Fibroblast of skin of scalp (primary cell): Measurements from ENCODE around the gene GRIN2A.

ENCODE experiments used
- DNase-seq: peaks from one replicate; pipeline ENCODE4 v3.0.0-alpha.2; 2013

Gene GRIN2A

DNA sequence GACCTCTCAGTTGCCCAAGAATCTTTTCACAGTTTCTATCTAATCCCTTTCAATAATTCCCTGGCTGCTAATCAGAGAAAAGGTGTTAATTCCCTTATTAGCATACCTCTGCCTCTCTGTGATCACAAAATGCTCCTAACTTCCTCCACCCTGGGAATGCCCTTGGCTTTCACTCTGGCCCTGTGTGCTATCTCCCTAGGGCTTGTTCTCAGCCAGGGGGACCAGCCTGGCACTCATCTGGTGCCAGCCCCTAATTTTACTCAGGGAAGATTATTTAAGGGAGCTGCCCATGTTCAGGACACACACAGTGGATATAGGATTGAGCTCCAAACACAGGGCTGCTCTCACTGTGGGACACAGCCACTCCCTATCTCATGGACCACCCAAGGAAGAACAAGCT, 225.2 kb downstream of the GRIN2A start:
- no peak for DNase-seq

GRCh38 chr16:9955677-9956076, 226.6 kb downstream of the GRIN2A start:
- no peak for DNase-seq

- DNase-seq: no peak
Measured at GRCh38 chr16:9953908-9954570, 228.2 kb downstream of the GRIN2A start.

DNA sequence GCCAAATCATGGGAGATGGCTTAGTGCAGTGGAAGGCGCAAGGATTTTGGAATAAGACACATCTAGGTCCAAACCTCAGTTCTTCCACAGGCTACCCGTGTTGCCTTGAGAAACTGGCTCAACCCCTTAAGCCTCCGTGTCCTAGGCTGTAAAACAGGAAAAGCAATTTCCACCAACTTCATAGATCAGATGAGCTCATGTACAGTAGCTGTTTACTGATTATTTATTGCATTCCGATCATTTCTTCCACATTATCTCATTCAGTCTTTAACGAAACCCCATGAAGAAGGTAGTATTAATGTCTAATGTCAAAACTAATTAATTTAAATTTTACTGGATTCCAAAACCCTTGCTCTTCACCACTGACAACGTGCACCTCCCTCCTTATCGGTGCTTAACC, 231.6 kb downstream of the GRIN2A start:
- no peak for DNase-seq

DNA sequence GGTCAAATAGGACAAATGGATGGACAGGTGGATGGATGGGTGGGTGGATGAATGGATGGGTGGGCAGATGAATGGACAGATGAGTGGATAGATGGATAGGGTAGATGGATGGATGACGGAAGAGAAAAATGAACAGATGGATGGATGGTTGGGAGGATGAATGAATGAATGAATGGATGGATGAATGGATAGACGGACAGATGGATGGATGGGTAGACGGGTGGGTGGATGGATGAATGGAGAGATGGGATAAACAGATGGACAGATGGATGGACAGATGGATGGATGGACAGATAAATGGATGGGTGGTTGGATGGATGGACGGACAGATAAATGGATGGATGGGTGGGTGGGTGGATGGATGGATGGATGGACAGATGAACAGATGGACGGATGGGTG, 232.8 kb downstream of the GRIN2A start:
- no peak for DNase-seq

GRCh38 chr16:9948933-9949332, 233.3 kb downstream of the GRIN2A start:
- DNase-seq: no peak

DNA sequence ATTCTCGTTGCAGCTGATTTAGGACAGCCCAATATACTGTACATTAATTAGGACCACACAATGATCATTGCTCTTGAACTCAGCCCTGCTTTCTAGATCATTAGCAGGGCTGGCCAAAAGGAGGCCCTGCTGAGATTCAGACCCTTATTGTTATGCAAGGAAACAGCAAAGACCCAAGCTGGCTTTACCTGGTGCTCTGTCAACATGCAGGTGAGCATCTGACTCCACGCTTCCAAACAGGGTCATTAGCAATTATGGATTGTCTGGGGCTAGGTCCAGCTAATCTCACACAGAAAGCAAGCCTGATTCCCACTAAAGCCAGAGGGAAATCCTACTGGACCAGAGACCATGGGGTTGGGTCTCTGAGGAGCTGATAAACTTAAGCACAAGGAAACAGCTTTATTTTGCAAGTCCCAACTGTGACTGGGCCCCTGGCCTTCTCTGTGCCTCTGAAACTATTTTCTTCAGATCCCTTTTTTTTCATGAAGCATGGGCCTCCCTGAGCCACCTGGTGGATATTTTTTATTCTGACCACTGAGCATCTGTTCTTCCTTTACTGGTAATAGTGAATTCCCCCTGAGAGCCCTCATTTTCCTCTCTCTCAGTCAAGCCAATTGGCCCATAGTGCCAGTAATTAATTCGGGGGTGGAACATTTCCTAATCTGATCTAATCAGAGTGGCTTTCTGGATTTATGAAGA, 236.1 kb downstream of the GRIN2A start:
- DNase-seq: no peak

DNA sequence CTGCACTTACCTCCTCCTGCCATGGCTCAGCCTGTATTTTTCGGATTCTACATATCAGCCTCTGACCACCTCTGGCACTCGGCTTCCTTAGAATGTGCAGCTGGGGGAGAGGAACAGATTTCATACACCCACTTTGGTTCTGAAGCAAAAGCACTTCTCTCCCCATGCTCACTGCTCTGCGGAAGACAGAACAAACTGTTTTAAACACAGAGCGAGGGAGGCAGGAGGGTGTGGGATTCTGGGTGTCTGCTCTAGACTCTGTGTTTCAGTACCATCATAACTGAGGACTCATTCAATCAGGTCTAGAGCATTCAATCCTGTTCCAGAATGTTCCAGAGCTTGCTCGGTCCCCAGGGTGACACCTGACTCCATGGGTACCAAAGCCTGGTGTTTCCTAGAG, 239.1 kb downstream of the GRIN2A start:
- DNase-seq: no peak

DNA sequence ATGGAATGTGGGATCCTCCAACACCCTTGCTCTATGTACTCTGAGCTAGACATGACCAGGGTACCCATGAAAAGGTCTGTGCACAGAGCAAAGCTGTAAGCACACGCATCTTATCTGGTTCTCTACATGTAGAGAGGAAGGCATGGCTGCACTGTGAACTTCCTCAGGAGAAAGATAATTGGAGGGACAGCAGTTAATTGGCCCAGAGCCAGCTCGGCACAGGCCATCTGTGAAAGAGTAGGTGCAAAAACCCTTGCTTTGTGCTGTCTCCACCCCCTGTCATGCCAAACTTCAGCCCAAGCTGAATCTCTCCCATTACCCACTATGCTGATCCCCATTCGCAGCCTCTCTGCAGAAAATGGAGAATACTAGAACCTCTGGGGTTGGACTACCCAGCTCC, 241.0 kb downstream of the GRIN2A start:
- no peak for DNase-seq

DNA sequence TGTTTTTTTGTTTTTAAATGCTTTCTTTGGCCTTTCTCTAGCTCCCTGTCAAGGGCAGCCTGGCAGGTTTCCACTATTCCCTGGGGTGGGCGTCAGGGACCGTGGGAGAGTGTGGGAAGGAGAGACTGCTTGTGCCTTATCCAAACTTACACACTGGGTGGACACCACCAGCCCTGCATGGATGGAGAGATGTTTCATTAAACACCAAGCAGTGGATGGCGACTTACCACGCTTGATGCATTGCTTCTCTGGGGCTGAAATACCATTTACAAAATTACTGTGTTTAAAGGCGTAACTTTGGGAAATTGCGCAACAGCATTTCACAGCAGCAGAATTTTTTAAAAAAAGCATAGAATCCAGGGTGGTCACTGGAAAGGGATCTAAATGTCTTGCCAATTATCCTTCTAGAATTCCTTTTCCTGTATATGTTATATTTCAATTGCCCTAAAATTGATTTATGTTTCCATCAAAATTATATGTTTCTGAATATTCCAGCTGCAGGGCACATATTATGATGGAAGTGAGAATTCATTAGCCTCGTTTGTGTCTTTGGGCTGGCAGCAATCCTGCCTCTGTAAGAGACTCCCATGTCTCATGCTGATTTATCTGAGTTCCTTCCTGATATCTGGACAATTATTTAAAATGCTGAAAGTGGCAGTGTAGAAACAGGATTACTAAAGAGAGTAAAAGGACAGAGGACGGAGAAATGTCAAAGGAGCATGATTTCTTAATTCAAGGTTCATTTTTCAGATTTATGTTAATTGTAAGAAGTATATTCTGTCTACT, 247.3 kb downstream of the GRIN2A start:
- no peak for DNase-seq

DNA sequence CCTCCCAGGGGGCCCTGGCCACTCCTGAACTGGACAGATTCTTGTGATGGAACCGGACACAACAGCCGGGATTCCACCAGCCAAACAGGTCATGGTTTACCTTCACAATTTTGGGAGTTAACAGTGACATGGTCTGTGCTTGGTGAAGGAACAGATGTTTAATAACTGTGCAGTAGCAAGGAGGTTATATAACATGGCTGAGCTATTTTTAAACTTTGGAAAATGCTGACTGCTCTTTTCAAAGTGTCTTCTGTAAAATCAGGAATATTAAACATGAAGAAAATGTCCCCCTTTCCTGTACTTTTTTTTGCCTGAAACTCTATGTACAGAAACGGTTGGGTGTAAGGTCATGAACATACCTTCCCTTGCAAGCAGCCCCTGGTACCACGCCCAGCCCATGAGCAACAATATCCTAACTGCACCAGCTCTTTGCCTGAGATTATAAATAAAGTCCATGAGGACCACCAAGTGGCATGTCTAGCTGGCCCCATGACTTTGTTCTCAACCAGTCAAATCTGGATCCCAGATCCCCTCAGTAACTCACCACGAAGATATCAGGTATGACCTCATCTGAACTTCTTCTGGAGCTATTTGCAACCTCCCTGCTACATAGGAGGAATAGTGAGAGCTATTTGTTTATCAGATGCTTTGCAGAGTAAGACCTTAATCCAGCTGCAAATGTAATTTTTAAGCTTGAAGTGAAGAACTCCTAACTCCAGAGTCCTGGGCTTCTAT, 249.1 kb downstream of the GRIN2A start:
- DNase-seq: no peak

DNA sequence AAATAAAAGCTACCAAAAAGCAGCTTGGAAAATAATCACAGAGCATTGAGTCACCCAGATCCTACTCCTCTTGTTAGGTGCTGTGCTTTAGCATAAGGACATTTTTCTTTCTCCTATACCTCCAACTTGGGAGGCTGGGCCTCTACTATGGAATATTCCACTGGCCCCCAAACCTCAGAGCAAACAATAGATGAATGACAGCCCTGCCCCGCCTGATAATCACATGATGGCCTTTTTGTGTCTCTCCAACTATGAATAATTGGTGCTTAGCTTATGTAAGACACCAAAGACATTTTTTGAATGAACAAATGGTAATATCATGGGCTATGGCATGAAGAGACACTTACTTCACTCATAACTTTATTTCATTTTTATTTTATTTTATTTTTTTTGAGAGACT, 250.2 kb downstream of the GRIN2A start:
- no peak for DNase-seq

- DNase-seq: no peak
Measured at GRCh38 chr16:9929836-9930235, 252.4 kb downstream of the GRIN2A start.

- no peak for DNase-seq
Measured at GRCh38 chr16:9929313-9929712, 252.9 kb downstream of the GRIN2A start.

DNA sequence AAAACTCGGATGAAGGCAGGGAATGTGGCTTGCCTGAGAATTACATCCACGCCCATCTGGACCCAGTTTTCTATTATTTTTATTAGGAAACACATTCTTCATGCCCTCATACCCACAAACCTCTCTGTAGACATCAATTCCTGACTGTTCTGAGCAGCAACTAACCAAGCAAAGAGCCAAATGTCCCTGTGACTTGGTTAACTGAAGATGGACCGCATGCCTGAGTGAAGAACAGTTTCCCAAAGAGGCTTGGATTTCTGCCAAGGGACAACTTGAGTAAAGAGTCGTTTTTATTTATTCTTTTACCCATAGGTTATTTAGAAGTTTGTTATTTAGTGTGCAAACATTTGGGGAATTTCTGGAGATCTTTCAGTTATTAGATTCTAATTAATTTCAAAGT, 259.8 kb downstream of the GRIN2A start:
- no peak for DNase-seq

GRCh38 chr16:9921997-9922396, 260.2 kb downstream of the GRIN2A start:
- no peak for DNase-seq

DNA sequence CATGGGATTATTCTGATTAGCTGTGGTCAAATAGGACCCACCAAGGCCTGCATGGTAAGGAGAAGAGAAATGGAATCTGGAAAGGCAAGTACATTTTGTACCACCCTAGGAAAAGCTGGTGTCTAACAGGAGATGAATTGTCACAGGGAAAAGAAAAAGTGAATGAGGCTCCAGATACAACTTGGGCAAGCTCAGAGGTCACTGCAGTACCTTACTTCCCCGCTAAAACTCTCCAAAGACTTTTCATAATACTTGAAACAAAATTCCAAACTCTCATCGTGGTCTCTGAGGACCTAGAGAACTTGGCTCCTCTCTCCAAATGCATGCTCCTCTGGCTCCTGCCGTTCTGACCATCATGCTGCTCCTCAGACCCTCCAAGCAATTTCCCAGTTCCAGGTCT, 262.8 kb downstream of the GRIN2A start:
- no peak for DNase-seq

GRCh38 chr16:9917691-9918090, 264.5 kb downstream of the GRIN2A start:
- DNase-seq: no peak

DNA sequence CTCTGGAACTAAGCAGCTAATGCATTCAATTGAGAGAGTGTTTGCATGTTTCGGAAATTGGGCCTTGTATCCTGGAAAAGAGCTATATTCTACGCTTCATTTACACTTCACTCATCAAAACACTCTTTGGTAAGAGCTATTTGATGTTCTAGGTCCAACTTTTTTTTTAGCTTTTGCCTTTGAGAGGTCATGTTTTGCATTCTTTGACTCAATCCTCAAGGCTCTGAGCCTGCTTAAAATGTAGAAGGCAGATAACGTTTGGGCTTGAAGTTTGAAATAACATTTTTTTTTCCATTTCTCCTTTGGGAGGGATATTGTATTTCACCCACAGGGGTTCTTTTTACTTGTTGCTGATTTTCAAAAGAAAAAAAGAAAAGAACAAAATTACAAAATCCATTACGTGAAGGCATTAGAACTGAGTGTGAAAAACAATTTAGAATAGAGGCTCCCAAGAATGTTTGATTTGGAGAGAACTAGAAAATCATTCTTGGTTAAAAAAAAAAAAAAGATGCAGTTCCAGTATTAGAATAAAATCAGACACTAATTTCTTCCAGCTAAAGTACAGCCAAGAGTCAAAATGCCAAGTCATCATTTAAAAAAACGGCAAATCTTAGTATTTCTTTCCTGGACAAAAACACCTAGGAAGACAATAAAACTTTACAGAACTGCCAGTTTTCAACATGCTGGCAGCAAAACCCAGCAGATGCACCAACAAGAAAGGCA, 268.5 kb downstream of the GRIN2A start:
- DNase-seq: no peak

GRCh38 chr16:9911989-9912388, 270.2 kb downstream of the GRIN2A start:
- no peak for DNase-seq

DNA sequence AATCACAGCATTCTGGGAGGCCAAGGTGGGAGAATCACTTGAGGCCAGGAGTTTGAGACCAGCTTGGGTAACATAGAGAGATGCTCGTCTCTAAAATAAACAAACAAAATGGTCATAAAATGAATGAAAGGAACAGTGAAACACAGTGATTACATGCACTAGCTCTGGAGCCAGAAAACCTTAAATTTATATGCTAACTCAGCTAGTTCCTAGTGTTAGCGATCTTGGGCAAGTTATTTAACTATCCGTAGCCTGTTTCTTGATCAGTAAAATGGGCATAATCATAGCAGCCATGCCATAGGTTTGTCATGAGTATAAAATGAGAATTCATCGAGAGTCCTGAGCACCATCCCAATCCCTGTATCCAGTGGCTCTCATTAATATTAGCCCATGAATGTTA, 271.0 kb downstream of the GRIN2A start:
- DNase-seq: no peak

- DNase-seq: no peak
Measured at GRCh38 chr16:9909072-9909825, 273.0 kb downstream of the GRIN2A start.
